Testis (tissue), 3 donors: ENCODE results near the gene TGM5. TPM values are rescaled to one million over a fixed set of nuclear protein-coding genes. Genes with fewer than 3 reads are reported as not detected.

Experiments
- DNase-seq: peaks from one replicate; pipeline ENCODE4 v3.0.0-alpha.2; 2019
- H3K27ac ChIP-seq, 2 donors: fragments of 200-600 bp; sonication (generic); one replicate each; pipeline ENCODE4 v1.5.1; 2019
- H3K27me3 ChIP-seq: fragments of 200-600 bp; sonication (generic); one replicate; pipeline ENCODE4 v1.5.1; 2019
- H3K36me3 ChIP-seq: fragments of 200-600 bp; sonication (generic); one replicate; pipeline ENCODE4 v1.5.1; 2017; ENCODE audit warnings: low read depth; ENCODE audit errors: missing control alignments
- H3K4me1 ChIP-seq: fragments of 200-600 bp; sonication (generic); one replicate; pipeline ENCODE4 v1.5.1; 2019
- H3K4me3 ChIP-seq, 2 donors: fragments of 200-600 bp; sonication (generic); one replicate each; pipeline ENCODE4 v1.5.1; 2017 to 2019
- H3K9me3 ChIP-seq: fragments of 200-600 bp; sonication (generic); one replicate; pipeline ENCODE4 v1.5.1; 2017
- POLR2A ChIP-seq: fragments of 450-650 bp; IDR thresholded peaks from one replicate; pipeline ENCODE4 v1.6.1; 2017; ENCODE audit warnings: antibody characterized with exemption, mild to moderate bottlenecking, moderate library complexity
- WGBS, 2 donors: methylation state at CpG; one replicate each; pipeline ENCODE4 v1.1.5; 2018; 5-methylcytosine and 5-hydroxymethylcytosine counted together
- intact Hi-C: fragments of 100-400 bp; cut with DNase I; formaldehyde crosslinking; loops from one replicate; pipeline ENCODE4 v1.15.1; 2023; ENCODE audit warnings: low total_unique reads
- polyA plus RNA-seq: library from polyadenylated mRNA; stranded (reverse); fragments of 350-450 nt; fragmentation: Illumina TruSeq; extraction: RNeasy Lipid Tissue Mini Kit (QIAGEN cat#74804); gene quantifications from one replicate; pipeline ENCODE4 v1.2.3, GENCODE V29; 2014; ENCODE audit warnings: low read depth, low replicate concordance; ENCODE audit not compliant: insufficient read depth
- total RNA-seq, 2 donors: library from RNA; depleted of rRNA; stranded (reverse); fragments of >200 nt; gene quantifications; one replicate each; pipeline ENCODE4 v1.2.3, GENCODE V29; 2016
- TF ChIP-seq, protein P1 (sequence below), 3 experiments: fragments of 450-650 bp in 2 of 3; fragments of 200-600 bp in 1 of 3; sonication (generic) in 1 of 3; IDR thresholded peaks; one replicate each; pipeline ENCODE4 v1.5.1; 2016 to 2019; ENCODE audit warnings: antibody characterized with exemption in 3 of 3, mild to moderate bottlenecking in 2 of 3, moderate library complexity in 1 of 3

Gene TGM5
- total and polyA plus RNA-seq, 3 donors from 2014 or later: 0.24 to 2.1 (median 0.43) TPM

- intact Hi-C loops: no loop called here
- Histone ChIP-seq H3K27me3 (no peaks in the 10 kb centered on the region), H3K4me3 (no peak overlapping the region), H3K9me3 (no peaks in the 10 kb centered on the region), H3K27ac (no peak overlapping the region), H3K4me1 (no peaks in the 10 kb centered on the region), H3K36me3 (no peaks in the 10 kb centered on the region)
- WGBS, 2 donors: 54 to 71% methylated on average over 11 to 15 of the region's 15 CpGs
- DNase-seq: peak; percentile 44
- TF ChIP-seq, protein P1, sequence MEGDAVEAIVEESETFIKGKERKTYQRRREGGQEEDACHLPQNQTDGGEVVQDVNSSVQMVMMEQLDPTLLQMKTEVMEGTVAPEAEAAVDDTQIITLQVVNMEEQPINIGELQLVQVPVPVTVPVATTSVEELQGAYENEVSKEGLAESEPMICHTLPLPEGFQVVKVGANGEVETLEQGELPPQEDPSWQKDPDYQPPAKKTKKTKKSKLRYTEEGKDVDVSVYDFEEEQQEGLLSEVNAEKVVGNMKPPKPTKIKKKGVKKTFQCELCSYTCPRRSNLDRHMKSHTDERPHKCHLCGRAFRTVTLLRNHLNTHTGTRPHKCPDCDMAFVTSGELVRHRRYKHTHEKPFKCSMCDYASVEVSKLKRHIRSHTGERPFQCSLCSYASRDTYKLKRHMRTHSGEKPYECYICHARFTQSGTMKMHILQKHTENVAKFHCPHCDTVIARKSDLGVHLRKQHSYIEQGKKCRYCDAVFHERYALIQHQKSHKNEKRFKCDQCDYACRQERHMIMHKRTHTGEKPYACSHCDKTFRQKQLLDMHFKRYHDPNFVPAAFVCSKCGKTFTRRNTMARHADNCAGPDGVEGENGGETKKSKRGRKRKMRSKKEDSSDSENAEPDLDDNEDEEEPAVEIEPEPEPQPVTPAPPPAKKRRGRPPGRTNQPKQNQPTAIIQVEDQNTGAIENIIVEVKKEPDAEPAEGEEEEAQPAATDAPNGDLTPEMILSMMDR (IDR thresholded peaks at IDR 0.05): no peak
- no peak for TF ChIP-seq POLR2A
These were observed 13.0 kb downstream of the TGM5 start for GRCh38 chr15:43253431-43254403.

- Histone ChIP-seq H3K4me1 (no peaks in the 10 kb centered on the region), H3K36me3 (no peaks in the 10 kb centered on the region), H3K27me3 (no peaks in the 10 kb centered on the region), H3K27ac (no peak overlapping the region), H3K4me3 (no peak overlapping the region), H3K9me3 (no peaks in the 10 kb centered on the region)
- TF ChIP-seq, protein P1 (IDR thresholded peaks at IDR 0.05): no peak
- TF ChIP-seq POLR2A: no peak
- WGBS, 2 donors: 87 to 89% methylated on average over 4 of the region's 4 CpGs
- DNase-seq: no peak
- intact Hi-C loops: no loop called here
These were observed 14.9 kb downstream of the TGM5 start for GRCh38 chr15:43251871-43252250.

- no peak for DNase-seq
- WGBS, 2 donors: 94 to 95% methylated on average over 8 of the region's 8 CpGs
- H3K27ac ChIP-seq: no peak overlapping the region
- H3K4me1 ChIP-seq: no peaks in the 10 kb centered on the region
- no peak overlapping the region for H3K4me3 ChIP-seq
- H3K9me3 ChIP-seq: no peaks in the 10 kb centered on the region
- H3K36me3 ChIP-seq: no peaks in the 10 kb centered on the region
- no peaks in the 10 kb centered on the region for H3K27me3 ChIP-seq
- intact Hi-C loops: no loop called here
- TF ChIP-seq POLR2A: no peak
- TF ChIP-seq, protein P1 (IDR thresholded peaks at IDR 0.05): no peak
These were observed 15.4 kb downstream of the TGM5 start for GRCh38 chr15:43251185-43251870.

DNA sequence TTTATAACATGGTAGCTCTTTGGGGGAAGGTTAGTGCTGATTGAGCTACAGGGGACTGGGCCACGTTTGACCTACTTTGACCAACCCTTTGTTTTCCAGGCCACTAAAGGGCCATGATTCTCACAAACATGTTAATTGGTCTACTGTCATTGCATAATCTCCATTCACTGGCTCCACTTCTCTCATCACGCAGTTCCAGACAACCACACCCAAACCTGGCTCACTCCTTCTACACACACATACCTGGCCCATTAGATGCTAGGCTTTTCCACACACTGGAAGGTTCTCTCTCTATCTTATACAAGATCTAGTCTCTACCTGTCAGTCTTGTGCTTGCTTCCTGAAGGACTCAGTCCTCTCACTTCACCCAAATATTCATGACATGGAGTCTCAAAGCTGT, 15.9 kb downstream of the TGM5 start:
- Histone ChIP-seq H3K4me3 (no peak overlapping the region), H3K4me1 (no peaks in the 10 kb centered on the region), H3K9me3 (no peaks in the 10 kb centered on the region), H3K36me3 (no peaks in the 10 kb centered on the region), H3K27me3 (no peaks in the 10 kb centered on the region), H3K27ac (no peak overlapping the region)
- intact Hi-C loops: no loop called here
- WGBS, 2 donors: 67 to 85% methylated on average over 2 of the region's 2 CpGs
- DNase-seq: no peak
- TF ChIP-seq, protein P1 (IDR thresholded peaks at IDR 0.05): no peak
